Astrocyte of the hippocampus (primary cell): Measurements from ENCODE around the gene ACOXL.
"Not testable (repeated sequence)": the region's sequence is repeated elsewhere in the genome, so short reads cannot be mapped to it uniquely, and the experiment has no call there.

Experiments
- DNase-seq: peaks from one replicate; pipeline ENCODE4 v3.0.0; 2011; ENCODE audit warnings: low read depth, low spot score

The ACOXL gene

DNA sequence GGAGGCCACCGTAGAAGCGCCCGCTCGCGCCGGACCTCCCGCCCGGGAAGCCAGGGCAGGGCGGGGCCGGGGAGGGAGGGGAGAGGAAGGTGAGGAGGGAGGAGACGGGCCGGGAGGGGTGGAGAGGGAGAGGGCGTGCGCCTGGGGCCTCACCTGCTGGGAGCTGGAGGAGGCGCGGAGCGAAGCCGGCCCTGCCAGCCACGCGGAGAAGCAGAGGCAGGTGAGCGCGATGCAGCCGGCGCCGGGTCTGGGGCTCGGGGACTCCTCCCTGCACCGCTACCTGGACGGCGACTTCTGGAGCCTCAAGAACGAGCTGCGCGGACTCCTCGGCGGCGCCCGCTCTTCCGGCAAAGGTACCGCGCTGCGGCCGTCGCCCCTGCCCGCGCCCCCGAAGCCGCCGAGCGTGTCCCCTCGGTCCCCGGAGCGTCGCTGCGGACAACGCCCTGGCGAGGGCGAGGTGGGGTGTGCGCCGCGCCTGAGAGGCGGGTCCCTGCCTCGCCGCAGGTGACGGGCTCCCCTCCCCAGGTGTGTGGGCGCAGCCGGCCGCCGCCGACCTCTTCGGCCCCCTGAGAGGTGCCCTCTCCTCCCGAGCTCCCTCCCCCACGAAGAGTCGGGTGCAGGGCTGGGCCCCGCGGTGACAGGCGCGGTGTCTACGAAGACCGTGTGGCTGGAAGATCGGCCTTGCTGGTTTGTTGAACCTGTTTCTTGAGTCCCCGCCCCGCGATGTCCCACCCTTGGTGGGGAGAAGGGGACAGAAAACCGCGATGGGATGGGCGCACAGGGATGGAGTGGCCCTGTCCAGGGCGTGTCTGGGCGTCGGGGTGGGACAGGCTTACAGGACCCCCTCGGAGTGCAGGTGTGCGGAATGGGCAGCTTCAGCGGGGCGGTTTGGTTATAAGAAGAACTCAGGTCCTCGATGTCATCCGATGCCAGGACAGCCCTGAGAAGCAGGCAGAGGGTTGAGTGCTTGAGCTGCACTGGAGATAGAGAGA is at the start of gene ACOXL:
Gene ACOXL (plus strand): TSS at position 152 of the 992 bp plus-strand sequence. CDS start 35,817 bp downstream, outside the sequence.
- DNase-seq, result peak; percentile 14

- DNase-seq, result no peak
Observed at GRCh38 chr2:110682872-110683271, 49.5 kb upstream of the ACOXL start.

GRCh38 chr2:110687775-110688484 is 44.4 kb upstream of the ACOXL start:
- DNase-seq, result not testable (repeated sequence)

GRCh38 chr2:110688594-110689091 is 43.7 kb upstream of the ACOXL start:
- peak; percentile 94 for DNase-seq

- DNase-seq, result no peak
Observed at GRCh38 chr2:110690083-110690965, 42.0 kb upstream of the ACOXL start.

GRCh38 chr2:110691612-110692258 is 40.6 kb upstream of the ACOXL start:
- no peak for DNase-seq

GRCh38 chr2:110695146-110695898 is 37.1 kb upstream of the ACOXL start:
- peak; percentile 45 for DNase-seq

DNA sequence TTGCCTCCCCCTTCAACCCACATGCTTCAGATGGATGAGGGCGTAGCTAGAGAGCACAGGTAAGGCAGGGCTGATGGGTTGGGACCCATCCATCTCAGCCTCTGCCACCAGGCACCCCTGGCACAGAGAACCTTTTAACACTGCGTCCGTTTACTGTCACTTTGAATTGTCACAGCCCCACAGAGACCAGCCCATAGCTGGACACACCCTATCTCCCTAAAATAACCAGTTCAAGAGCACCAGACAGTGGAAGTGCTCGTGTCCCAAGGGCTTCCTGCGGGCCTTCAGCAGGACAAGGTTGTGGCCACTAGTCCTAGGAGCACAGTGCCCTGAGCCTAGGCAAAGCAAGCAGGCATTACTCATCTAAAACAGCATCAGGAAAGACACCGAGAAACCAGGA is 34.1 kb upstream of the ACOXL start:
- DNase-seq, result not testable (repeated sequence)

GRCh38 chr2:110702514-110703380 is 29.6 kb upstream of the ACOXL start:
- no peak for DNase-seq

- no peak for DNase-seq
Observed at GRCh38 chr2:110707386-110707965, 24.9 kb upstream of the ACOXL start.

GRCh38 chr2:110708455-110708854 is 23.9 kb upstream of the ACOXL start:
- DNase-seq, result no peak

DNA sequence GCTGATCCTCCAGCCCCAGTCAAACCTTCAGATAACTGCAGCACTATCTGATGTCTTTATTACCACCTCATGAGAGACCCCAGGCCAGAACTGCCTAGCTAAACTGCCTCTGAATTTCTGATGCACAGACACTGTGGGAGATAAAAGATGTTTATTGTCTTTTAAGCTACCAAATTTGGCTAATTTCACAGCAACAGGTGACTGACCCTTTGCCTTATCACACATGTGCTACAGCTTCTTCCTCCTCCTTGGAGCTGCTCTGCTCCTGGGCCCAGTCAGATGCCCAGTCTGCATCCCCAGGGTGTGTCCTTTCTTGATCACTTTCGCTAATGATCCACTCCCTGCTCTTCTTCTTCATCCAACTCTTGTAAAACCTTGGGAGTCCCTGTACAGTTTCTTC is 19.6 kb upstream of the ACOXL start:
- DNase-seq, result no peak

DNA sequence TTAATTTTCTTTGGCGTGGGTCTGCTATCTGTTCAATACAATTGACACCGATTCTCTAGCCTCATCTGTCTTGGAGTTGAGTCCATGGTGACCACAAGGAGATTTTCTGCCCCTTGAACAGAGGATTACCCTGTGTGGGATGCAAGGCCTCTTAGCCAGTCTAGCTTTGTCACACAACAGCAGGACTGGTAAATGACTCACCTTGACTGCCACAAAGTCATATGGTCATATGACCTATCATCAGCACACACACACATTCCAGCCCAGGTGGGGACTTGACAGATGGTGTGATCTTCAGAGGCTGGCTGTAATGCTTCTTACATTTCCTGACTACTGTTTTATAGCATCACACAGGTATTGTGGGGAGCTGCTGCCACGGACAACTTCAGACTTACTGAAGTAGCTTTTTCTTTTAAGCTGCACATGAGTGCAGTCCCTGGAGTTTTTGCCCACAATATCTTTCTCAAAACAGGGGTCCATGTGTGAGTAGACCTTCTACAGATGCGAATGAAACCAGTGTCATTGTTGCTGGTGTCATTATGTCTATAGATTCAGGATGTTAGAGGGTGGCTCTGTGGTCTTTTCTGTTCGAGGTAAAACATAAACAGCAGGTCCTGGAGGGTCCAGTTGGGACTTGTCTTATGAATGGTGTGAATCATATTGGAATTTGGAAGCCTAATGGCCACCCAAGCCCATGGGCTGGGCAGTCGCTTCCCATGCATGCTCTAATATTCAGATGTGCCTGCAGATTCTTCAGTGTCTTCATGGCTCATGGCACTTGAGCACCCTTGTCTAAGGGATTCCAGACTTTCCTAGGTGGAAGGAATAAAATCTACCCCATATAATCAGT is 18.6 kb upstream of the ACOXL start:
- no peak for DNase-seq

GRCh38 chr2:110714452-110715224 is 17.7 kb upstream of the ACOXL start:
- DNase-seq, result no peak

DNA sequence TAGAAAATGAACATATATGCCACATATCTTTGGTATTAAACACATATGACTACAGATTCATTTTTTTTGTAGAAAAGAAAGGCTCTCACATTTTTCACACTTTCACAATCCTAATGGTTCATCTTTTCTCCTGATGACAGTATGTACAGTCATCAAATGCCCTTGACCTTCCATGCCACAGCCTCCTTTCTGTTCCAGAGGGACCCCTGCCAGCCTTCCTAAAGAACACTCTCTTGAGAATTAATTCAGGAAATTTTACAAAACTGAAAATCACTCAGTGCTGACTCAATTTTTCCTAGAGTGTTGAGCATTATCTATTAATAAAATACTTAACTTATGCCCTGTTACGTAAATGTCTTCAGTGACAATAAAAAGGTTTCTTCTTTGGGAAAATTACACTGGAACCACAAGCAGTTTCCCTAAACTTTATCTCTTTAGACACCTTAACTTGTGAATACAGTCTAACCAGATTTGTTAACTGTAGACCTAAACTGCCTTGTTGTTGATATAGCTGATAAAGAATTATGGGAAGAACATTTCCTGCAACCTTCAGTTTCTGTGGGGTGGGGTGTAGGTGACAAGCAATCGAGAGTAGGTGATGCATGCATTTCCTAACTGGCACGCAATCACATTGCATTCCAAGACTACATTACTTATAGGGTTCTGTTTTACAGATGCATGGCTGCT is 15.3 kb upstream of the ACOXL start:
- DNase-seq, result no peak

DNA sequence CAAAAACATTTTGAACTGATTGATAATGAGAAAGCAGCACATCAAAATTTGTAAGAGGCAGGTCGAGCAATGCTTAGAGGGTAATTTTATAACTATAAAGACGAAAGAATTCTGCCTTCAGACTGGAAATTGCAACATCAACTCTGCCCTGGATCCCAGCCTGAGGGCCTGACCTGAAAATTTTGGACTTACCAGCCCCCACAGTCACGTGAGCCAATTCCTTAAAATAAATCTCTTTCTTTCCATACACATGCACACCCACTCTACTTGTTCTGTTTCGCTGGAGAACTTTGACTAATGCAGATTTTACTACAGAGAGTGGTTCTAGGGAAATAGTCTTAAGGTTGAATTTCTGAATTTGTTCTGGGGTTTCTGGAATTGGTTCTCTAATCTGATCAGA is 14.6 kb upstream of the ACOXL start:
- DNase-seq, result no peak
